HG03378 (cell line): ENCODE results near the gene ORAI3.
A peak's percentile ranks its signal among the peaks of the same experiment; 100 is the strongest.

Experiments
- ATAC-seq: cut with Tn5 transposase; IDR thresholded peaks from one replicate; pipeline ENCODE4 v1.9.1; 2021; ENCODE audit warnings: mild to moderate bottlenecking, moderate library complexity; ENCODE audit not compliant: unreplicated experiment

ORAI3 gene

DNA sequence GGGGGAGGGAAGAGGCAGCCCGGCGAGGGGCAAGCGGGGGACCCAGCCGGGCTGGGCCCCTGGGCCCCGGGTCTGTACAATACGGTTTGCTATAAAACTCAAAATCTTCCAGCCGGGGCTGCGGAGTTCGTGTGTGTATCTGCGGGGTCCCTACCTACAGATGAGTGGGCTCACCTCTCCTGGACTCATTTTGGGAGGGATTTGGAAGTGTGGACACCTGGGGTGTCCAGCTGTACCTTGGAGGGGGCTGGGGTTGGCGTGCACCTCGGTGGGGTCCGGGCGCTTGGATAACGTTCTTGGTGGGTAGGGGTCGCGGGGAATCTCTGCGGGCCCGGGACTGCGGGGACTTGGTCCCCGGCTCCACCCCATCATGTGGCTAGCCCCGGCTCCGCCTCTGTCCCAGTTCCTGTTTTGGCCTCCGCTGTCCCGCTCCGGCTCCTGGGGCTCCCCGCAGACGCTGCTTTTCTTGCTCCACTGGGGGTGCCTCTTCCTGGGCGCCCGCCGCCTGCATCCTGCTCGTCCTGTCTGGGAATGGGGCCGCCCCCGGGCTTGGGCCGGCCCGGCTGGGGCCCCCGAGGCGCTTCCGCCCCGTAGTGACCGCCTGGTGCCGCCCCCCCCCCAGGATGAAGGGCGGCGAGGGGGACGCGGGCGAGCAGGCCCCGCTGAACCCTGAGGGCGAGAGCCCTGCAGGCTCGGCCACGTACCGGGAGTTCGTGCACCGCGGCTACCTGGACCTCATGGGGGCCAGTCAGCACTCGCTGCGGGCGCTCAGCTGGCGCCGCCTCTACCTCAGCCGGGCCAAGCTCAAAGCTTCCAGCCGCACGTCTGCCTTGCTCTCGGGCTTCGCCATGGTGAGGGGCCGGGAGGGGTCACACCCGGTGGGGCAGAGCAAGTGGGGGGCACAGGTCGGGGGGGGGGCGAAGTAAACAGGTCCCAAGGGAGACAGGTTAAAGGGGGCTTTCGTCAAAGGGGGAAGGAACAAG is at the start of gene ORAI3:
Gene ORAI3 (plus strand): TSS at position 402 of the 983 bp plus-strand sequence. CDS start 222 bp downstream, at position 624.
- ATAC-seq: no peak

DNA sequence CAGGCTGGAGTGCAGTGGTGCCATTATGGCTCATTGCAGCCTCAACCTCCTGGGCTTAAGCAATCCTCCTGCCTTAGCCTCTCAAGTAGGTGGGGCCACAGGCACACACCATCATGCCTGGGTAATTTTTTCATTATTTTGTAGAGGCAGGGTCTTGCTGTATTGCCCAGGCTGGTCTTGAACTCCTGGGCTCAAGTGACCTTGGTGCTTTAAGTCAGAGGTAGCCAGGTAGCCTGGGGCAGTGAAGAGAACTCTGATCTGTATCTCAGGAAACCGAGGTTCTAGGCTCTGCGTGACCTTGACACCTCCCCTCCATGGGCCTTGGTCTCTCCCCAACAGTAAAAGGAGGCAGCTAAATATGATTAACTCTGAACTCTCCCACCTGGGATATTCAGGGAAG is 49.1 kb upstream of the ORAI3 start:
- no peak for ATAC-seq

DNA sequence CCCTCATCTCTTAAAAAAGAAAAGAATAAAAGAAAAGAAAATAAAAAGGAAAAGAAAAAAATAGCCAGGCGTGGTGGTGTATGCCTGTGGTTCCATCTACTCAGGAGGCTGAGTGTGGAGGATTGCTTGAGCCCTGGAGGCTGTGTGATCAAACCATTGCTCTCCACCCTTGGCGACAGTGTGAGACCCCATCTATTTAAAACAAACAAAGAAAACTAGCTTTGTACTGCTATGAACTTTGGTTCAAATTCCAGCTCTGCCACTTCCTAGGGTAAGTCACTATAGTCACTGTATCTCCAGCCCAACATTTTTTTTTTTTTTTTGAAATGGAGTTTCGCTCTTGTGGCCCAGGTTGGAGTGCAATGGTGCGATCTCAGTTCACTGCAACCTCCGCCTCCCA is 48.3 kb upstream of the ORAI3 start:
- no peak for ATAC-seq

DNA sequence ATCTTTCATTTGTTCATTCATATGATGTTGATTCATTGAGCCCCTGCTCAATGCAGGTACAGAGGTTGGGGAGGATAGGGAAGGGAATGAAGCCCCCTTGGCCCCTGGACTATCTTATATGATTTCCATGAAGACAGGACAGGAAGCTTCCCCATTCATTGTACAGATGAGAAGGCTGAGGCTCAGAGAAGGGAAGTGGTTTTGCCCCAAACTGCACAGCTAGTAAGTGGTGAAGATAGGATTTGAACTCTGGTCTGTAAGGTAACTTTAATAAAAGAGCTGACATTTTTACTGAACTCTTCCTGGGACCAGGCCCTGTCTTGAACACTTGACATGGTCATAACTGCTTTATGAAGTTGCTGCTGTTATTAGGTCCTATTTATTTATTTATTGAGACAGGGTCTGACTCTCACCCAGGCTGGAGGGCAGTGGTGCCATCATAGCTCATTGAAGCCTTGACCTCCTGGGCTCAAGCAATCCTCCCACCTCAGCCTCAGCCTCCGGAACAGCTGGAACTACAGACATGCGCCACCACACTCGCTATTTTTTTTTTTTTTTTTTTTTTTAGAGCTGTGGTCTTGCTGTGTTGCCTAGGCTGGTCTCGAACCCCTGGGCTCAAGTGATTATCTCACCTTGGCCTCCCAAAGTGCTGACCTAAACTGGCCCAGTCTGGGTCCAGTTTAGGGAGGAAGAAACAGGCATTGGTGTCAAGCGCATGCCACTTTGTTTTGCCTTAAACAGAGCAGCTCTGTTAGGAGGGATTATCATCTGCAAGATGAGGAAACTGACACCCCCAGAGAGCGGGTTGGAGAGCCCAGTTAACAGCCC is 47.5 kb upstream of the ORAI3 start:
- no peak for ATAC-seq

DNA sequence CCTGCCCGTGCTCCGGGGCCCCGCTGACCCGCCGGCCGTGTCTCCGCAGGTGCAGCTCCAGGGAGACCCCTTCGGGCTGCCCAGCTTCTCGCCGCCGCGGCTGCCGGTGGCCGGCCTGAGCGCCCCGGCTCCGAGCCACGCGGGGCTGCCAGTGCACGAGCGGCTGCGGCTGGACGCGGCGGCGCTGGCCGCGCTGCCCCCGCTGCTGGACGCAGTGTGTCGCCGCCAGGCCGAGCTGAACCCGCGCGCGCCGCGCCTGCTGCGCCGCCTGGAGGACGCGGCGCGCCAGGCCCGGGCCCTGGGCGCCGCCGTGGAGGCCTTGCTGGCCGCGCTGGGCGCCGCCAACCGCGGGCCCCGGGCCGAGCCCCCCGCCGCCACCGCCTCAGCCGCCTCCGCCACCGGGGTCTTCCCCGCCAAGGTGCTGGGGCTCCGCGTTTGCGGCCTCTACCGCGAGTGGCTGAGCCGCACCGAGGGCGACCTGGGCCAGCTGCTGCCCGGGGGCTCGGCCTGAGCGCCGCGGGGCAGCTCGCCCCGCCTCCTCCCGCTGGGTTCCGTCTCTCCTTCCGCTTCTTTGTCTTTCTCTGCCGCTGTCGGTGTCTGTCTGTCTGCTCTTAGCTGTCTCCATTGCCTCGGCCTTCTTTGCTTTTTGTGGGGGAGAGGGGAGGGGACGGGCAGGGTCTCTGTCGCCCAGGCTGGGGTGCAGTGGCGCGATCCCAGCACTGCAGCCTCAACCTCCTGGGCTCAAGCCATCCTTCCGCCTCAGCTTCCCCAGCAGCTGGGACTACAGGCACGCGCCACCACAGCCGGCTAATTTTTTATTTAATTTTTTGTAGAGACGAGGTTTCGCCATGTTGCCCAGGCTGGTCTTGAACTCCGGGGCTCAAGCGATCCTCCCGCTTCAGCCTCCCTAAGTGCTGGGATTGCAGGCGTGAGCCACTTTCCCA is 46.6 kb upstream of the ORAI3 start:
- ATAC-seq: no peak

DNA sequence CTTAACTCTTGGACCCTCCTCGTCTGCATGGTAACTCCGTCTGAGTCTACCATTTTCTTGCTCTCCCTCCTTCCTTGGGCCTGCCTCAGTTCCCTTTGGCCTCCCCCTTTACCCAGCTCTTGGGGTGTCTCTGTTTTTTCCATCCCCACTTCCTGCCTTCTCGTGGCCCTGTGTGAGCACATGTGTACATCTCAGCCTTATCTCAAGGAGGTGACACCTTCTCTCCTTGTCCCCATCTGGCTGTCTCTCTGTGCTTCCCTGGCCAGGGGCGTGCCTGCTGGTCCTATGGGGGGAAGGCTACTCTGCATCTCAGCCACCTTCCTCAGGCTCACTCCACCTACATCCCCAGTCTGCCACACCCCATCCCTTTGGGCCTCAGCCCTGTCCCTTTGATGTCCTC is 45.9 kb upstream of the ORAI3 start:
- no peak for ATAC-seq

DNA sequence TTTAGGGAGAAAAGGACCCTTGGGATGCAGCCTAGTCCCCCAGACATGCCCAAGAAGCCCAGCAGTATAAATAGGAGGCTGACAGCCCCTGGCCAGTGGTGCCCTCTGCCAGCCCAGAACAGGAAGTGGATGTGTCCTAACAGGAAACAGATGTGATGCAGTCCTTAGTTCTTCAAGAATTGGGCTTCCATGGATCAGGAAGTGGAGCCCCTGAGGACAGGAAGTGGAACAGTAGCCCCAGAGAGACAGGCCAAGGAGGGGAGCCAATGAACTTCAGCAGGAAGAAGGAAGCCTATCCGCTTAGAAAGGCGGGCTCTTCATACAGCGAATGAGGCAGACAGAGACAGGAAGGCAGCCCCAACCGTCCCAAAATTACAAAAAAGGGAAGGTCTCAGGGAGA is 45.3 kb upstream of the ORAI3 start:
- no peak for ATAC-seq

DNA sequence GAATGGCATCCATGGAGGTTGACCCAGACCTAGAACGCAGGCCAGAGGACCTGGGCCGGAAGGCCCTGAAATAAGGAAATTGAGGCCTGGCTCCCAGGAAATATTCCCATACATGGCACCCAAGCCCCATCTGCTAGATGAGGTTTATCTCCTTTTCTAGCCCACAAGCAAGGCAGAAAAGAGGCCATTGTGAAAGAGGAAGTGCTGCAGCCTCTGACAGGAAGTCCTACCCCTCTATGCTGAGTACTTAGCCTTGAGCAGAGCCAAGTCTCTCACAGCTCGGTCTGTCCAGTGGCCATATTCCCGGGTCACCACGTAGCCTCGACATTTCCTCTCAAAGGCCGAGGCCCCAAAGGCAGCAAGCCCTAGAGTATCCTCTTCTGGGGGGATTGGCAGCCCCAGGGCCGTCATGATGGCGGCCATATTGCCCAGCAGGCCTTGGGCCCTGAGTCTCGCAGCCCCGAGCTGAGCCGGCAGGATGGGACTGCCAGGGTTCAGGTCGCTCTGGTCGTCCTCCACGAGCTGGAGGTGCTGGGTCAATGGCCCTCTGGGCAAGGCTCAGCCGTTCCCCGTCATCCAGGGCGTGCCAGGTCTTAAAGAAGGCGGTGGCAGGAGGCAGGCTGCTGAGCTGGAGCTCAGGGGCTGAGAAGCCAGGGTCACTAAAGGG is 44.6 kb upstream of the ORAI3 start:
- ATAC-seq: no peak

DNA sequence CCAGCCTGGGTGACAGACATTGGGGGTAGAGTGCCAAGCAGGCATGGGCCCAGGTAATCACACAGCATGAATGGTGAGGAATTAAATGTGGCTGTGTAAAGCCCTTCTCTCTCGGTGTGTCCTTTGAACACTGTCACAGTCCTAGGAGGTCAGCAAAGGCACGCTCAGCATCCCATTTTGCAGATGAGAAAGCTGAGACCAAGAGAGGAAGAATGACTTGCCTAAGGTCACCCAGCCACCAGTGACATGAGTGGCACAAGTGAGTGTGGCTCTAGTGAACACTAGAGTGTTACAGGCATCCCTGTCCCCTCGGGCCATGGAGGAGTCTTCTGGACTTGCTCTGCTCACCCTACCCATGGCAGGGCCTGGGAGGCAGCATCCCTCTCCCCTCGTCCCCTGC is 41.8 kb upstream of the ORAI3 start:
- no peak for ATAC-seq

DNA sequence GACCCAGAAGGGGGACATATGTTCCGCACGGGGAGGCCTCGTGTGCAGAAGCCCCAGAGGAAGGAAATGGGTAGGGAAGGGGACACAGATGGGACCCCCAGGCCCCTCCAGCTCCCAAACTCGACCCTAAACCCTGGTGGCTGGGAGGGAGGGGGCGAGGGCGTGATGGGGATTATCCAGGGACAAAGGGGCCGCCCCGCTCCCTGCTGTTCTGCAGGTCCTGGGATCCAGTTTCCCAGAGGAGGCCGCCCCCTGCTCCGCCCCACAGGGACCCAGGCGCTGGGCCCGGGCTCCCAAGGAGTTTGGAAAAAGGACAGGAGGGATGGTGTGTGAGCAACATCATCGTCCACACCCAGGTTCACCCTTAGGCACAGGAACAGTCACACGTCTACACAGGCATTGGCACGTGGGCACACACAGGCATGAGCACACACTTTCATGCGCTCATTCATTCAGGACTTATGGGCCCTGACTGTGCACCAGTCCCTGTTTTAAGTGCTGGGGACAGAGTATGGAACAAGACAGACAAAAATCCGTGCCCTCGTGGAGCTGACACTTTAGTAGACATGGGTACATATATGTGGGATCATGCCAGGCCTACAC is 38.3 kb upstream of the ORAI3 start:
- no peak for ATAC-seq

DNA sequence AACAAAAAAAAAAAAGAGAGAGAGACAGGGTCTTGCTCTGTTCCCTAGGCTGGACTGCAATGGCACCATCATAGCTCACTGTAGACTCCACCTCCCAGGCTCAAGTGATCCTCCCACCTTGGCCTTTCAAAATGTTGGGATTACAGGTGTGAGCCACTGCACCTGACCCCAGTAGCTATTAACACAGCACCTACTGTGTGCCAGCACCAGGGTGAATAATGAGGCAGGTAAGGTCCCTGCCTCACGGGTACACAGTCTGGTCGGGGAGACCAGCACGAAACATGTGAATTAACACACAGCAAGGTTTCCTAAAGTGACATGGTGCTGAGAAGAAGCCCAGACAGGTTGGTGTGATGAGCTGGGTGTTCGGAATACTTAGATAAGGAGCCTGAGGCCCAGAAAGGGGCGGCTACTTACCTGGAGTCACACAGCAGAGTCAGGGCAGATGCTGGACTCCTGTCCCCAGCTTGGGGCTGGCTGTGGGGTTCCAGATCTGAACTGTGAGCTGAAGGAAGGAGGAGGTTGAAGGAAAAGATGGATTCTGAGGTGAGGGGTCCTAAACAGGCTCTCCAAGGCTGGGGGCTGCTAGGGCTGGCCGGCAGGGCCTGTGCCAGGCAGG is 36.0 kb upstream of the ORAI3 start:
- no peak for ATAC-seq

DNA sequence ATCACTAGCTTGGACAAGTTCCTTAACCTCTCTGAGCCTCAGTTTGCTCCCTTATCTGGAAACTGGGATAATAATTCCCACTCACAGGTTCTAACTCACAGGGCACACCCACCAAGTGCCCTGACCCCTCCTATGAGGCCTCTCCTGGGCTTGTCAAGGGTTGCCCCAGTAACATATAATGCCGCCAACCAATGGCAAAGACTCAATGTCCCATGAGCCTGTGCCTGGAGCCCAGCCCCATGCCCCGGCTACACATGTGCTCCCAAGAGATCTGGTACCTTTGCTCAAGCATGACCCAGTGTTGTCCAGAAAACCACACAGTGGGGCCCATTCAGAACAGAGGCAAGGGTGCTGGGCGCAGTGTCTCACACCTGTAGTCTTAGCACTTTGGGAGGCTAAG is 34.0 kb upstream of the ORAI3 start:
- no peak for ATAC-seq

DNA sequence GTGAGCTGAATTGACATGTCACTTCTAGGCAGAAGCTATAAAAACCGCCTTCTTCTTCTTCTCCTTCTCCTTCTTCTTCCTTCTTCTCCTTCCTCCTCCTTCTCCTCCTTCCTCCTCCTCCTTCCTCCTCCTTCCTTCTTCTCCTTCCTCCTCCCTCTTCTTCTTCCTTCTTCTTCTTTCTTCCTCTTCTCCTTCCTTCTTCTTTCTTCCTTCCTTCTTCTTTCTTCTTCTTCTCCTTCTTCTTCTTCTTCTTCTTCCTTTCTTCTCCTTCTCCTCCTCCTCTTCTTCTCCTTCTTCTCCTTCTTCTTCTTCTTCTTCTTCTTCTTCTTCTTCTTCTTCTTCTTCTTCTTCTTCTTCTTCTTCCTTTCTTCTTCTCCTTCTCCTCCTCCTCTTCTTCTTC is 30.3 kb upstream of the ORAI3 start:
- no peak for ATAC-seq

DNA sequence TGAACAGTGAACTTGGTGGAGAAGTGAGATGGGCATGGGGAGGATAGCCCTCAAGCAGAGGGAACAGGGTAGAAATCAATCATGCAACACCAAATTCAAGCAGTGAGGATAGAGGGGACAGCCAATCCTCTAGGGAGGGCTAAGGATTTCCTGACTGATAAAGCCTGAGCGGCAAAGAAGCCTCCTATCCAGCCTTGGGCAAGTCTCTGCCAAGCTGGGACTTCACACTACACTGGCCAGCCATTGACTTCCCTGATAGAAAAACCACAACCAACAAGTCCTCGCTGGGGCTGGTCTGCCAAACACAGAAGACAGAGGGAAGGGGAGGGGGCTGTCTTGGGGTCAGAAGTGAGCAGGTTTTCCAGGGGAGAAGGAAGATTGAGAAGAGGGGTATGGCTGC is 28.0 kb upstream of the ORAI3 start:
- no peak for ATAC-seq

DNA sequence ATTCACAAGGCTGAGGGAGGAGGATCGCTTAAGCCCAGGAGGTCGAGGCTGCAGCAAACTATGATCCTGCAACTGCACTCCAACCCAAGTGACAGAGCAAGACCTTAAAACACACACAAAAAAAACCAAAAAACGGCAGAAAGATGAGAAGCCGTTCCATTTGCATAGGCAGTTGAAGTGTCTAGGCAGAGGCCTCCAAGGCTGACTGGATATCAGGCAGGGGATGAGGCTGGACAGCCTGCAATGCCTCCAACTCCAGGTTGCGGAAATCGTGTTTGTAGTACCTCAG is 27.5 kb upstream of the ORAI3 start:
- ATAC-seq: no peak

DNA sequence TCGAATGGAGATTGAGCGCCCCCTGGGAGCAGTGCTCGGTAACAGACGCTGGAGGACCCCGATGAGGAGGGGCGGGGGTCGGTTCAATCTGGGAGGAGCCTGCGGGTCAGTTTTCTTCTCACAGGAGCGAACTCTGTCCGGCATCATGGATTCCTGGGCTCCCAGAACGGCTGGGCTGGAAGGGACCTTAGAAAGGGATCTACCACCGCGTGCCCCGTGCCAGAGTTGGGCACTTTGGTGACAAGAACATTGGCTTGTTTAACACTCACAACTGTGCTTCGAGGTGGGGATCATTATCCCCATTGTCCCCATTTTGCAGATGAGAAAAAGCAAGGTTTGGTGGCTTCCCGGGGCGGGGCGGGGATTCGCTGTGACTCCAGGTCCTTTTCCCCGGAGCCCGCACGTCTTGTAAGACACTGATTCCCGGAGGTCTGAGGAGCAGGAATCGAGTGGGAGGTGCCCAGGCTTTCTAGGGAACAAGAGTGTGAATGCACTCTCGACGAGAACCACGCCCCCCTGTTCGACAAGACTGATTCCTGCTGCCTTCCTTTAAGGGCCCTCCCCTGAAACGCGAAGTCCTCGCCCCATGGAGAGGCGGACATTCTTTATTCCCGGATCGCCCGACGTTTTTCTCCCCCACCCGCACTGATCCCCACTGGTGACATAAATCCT is 27.0 kb upstream of the ORAI3 start:
- no peak for ATAC-seq

DNA sequence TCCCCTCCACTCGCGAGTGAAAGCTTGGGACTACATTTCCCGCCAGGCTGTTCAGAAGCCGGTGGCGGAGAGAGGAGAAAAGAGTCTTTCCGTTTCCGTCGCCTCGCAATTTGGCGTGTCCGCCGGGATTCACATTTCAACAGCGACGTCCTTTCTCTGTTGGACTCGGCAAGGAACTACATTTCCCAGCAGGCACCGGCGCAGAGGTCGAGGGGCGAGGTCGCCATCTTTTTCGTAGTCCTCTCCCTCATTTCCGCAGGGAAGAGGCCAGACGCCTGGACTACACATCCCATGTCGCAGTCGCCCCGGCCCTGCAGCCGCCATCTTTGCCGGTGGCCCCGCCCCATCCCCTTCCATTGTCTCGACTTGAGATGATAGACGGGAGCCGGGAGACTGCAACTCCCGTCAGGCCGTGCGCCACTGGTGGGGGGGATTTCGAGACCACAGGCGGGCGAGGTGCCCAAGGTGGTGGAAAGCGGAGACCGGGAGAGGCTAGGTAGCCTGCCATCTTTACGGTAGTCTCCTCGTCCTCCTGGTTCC is 26.4 kb upstream of the ORAI3 start:
- ATAC-seq: peak; percentile 77

DNA sequence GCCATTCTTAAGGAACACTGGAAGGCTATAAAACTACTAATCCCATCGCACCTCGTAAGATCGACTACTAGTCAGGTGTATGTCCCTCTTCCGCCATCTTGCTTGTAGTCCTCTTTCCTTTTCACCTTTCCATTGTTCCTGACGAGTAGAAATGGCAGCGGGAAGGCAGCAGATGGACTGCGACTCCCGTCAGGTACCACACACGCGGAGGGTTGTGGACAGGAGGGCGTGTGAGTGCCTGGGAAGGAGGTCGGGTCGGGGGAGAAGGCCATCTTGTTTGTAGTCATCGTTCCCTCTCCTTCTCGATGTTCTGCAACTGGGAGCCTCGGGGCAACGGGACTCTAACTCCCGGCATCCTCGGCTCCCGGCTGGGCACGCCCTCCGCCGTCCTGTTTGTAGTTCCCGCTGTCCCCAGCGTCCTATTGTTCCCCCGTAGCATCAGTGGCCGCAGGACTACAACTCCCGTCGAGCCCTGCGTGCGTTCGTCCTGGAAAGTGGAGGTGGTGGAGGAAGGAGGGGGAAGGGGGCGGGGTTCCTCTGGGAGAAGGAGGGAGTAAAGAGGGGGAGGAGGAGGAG is 25.8 kb upstream of the ORAI3 start:
- ATAC-seq: peak; percentile 64
